Measurements from ENCODE around the gene SLIT3. TPM values are rescaled to one million over a fixed set of nuclear protein-coding genes. Genes with fewer than 3 reads are reported as not detected.

Gene SLIT3
- total RNA-seq, 1 experiment from 2014 or later, result 0.92 TPM

DNA sequence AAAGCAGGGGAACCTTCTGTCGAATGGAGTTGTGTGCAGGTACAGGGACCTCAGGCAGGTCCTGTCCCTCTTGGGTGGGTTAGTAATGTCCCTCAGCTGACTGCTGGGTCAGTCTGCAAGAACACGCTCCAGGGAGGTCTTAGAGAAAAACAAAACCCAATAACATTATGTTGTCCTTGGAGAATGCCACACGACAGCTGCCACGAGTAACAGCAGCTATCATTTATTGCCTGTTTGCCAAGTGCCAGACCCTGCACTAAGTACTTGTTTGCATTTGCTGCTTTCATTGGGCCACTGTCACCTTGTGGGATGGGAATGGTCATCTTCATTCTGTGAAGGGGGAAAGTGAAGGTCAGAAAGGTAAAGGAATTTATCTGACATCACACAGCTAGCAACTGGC is 310.3 kb downstream of the SLIT3 start:
- Mint-ChIP-seq H3K9me3 (no peaks in the 10 kb centered on the region; a peak in 2 of 5 replicates), H3K27me3 (ENCODE audit: low read depth) (peaks cover 23% of the 10 kb centered on the region), H3K4me1 (peaks cover 46 to 71% of the 10 kb centered on the region in 2 experiments), H3K36me3 (ENCODE audit: insufficient read depth in 1 of 3, low read depth in 3 of 3) (no peaks in the 10 kb centered on the region), H3K27ac (no peak overlapping the region), H3K4me3 (no peak overlapping the region)
- no peak overlapping the region for H2BK12ac ChIP-seq (ENCODE audit: insufficient read length, low read depth, low read length)
- H3K27ac ChIP-seq (ENCODE audit: insufficient read length, low read depth, low read length), result no peak overlapping the region
- peaks cover 8% of the 10 kb centered on the region; the same call in 1 of the 2 replicates for H3K4me1 ChIP-seq (ENCODE audit: insufficient read depth, low read length)
- WGBS (ENCODE audit: extremely low coverage, insufficient read length, low lambda C conversion rate), result no CpG with 5 or more reads among the region's 4 CpGs
- no peak overlapping the region for H2AFZ ChIP-seq (ENCODE audit: low read length)
- no peaks in the 10 kb centered on the region for H3K79me1 ChIP-seq (ENCODE audit: insufficient read depth, low read depth, low read length, poor library complexity, severe bottlenecking)
- H4K91ac ChIP-seq (ENCODE audit: insufficient read length, low read depth, low read length), result no peak overlapping the region
- H3K23ac ChIP-seq (ENCODE audit: insufficient read length, low read depth, low read length), result no peak overlapping the region
- no peak overlapping the region for H2BK5ac ChIP-seq (ENCODE audit: insufficient read length, low read length)
- no peak overlapping the region for H2BK20ac ChIP-seq (ENCODE audit: low read depth, low read length, poor library complexity, severe bottlenecking)
- H3K9ac ChIP-seq (ENCODE audit: extremely low read depth, insufficient read length, low read length), result no peak overlapping the region
- no peaks in the 10 kb centered on the region for H3K79me2 ChIP-seq (ENCODE audit: insufficient read depth, low read length)
- no peak overlapping the region for H3K14ac ChIP-seq (ENCODE audit: insufficient read depth, low read length)
- H3T11ph ChIP-seq (ENCODE audit: low read length), result no peak overlapping the region
- no peaks in the 10 kb centered on the region for H4K20me1 ChIP-seq (ENCODE audit: control insufficient read depth, insufficient read depth, insufficient read length)
- H3K27me3 ChIP-seq (ENCODE audit: insufficient read depth, low read length), result no peaks in the 10 kb centered on the region
- no peak overlapping the region for H2BK120ac ChIP-seq (ENCODE audit: low read depth, low read length, poor library complexity, severe bottlenecking)
- no peak overlapping the region for H3K4me2 ChIP-seq (ENCODE audit: insufficient read depth, insufficient read length, low read length)
- no peaks in the 10 kb centered on the region for H3K23me2 ChIP-seq (ENCODE audit: insufficient read length, low read depth, low read length, poor library complexity, severe bottlenecking)
- DNase-seq, result no peak
- H3K4ac ChIP-seq (ENCODE audit: low read depth, low read length), result no peak overlapping the region
- H3K9me3 ChIP-seq (ENCODE audit: control insufficient read depth, low read depth, low read length), result no peaks in the 10 kb centered on the region
- no peak overlapping the region for H2BK15ac ChIP-seq (ENCODE audit: low read depth, low read length)
- H4K5ac ChIP-seq (ENCODE audit: insufficient read length, low read depth, low read length), result no peak overlapping the region
- TF ChIP-seq, protein P1, sequence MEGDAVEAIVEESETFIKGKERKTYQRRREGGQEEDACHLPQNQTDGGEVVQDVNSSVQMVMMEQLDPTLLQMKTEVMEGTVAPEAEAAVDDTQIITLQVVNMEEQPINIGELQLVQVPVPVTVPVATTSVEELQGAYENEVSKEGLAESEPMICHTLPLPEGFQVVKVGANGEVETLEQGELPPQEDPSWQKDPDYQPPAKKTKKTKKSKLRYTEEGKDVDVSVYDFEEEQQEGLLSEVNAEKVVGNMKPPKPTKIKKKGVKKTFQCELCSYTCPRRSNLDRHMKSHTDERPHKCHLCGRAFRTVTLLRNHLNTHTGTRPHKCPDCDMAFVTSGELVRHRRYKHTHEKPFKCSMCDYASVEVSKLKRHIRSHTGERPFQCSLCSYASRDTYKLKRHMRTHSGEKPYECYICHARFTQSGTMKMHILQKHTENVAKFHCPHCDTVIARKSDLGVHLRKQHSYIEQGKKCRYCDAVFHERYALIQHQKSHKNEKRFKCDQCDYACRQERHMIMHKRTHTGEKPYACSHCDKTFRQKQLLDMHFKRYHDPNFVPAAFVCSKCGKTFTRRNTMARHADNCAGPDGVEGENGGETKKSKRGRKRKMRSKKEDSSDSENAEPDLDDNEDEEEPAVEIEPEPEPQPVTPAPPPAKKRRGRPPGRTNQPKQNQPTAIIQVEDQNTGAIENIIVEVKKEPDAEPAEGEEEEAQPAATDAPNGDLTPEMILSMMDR (conservative IDR thresholded peaks at IDR 0.05), result no peak
- no peak overlapping the region for H2AK5ac ChIP-seq (ENCODE audit: insufficient read length, low read length)
- H4K8ac ChIP-seq (replicated peaks; ENCODE audit: insufficient read length, low read depth, low read length), result no peak overlapping the region
- no peak overlapping the region for H3K56ac ChIP-seq (ENCODE audit: insufficient read length, low read depth, low read length)
- no peak overlapping the region for H3K18ac ChIP-seq (ENCODE audit: insufficient read length, low read depth, low read length)
